IPS-18a (cell line): ENCODE results near the gene ACVR1.

Source experiments
- H3K27ac ChIP-seq: one replicate; pipeline ENCODE4 v1.5.1; 2013; ENCODE audit warnings: low read length
- H3K27me3 ChIP-seq: one replicate; pipeline ENCODE4 v1.6.1; 2013; ENCODE audit warnings: mild to moderate bottlenecking, low read length; ENCODE audit not compliant: control insufficient read depth, insufficient read depth
- H3K36me3 ChIP-seq: one replicate; pipeline ENCODE4 v1.6.1; 2013; ENCODE audit warnings: low read depth, low read length; ENCODE audit not compliant: control insufficient read depth
- H3K4me1 ChIP-seq: one replicate; pipeline ENCODE4 v1.6.1; 2013; ENCODE audit warnings: low read depth, low read length; ENCODE audit not compliant: control insufficient read depth
- H3K4me3 ChIP-seq: one replicate; pipeline ENCODE4 v1.5.1; 2013; ENCODE audit warnings: low read length
- H3K9ac ChIP-seq: one replicate; pipeline ENCODE4 v1.6.1; 2013; ENCODE audit warnings: mild to moderate bottlenecking, low read length, moderate library complexity
- H3K9me3 ChIP-seq: one replicate; pipeline ENCODE4 v1.6.1; 2013; ENCODE audit warnings: low read depth, low read length; ENCODE audit not compliant: control insufficient read depth

Gene ACVR1

GRCh38 chr2:157845081-157845480 is 31.0 kb downstream of the ACVR1 start:
- no peaks in the 10 kb centered on the region for H3K36me3 ChIP-seq
- peaks cover 20% of the 10 kb centered on the region for H3K4me1 ChIP-seq
- H3K9me3 ChIP-seq, result no peaks in the 10 kb centered on the region
- no peak overlapping the region for H3K4me3 ChIP-seq
- H3K9ac ChIP-seq, result no peak overlapping the region
- no peaks in the 10 kb centered on the region for H3K27me3 ChIP-seq
- H3K27ac ChIP-seq, result no peak overlapping the region

- Histone ChIP-seq H3K27me3 (no peaks in the 10 kb centered on the region), H3K36me3 (no peaks in the 10 kb centered on the region), H3K9me3 (no peaks in the 10 kb centered on the region), H3K4me1 (peaks cover 31% of the 10 kb centered on the region), H3K27ac (no peak overlapping the region), H3K9ac (no peak overlapping the region), H3K4me3 (no peak overlapping the region)
Observed at GRCh38 chr2:157843935-157844334, 32.2 kb downstream of the ACVR1 start.

GRCh38 chr2:157843081-157843480 is 33.0 kb downstream of the ACVR1 start:
- Histone ChIP-seq H3K27me3 (no peaks in the 10 kb centered on the region), H3K4me3 (no peak overlapping the region), H3K27ac (no peak overlapping the region), H3K9ac (no peak overlapping the region), H3K4me1 (peaks cover 36% of the 10 kb centered on the region), H3K36me3 (no peaks in the 10 kb centered on the region), H3K9me3 (no peaks in the 10 kb centered on the region)

- Histone ChIP-seq H3K27ac (no peak overlapping the region), H3K4me1 (peaks cover 43% of the 10 kb centered on the region), H3K9ac (no peak overlapping the region)
Observed at GRCh38 chr2:157842106-157842879, 33.8 kb downstream of the ACVR1 start.

GRCh38 chr2:157841485-157841884 is 34.6 kb downstream of the ACVR1 start:
- Histone ChIP-seq H3K4me1 (peaks cover 50% of the 10 kb centered on the region), H3K27ac (no peak overlapping the region), H3K27me3 (no peaks in the 10 kb centered on the region), H3K9ac (no peak overlapping the region), H3K36me3 (no peaks in the 10 kb centered on the region), H3K4me3 (no peak overlapping the region), H3K9me3 (no peaks in the 10 kb centered on the region)

More at GRCh38 chr2:157842106-157842879, 33.8 kb downstream of the ACVR1 start:
- Histone ChIP-seq H3K27me3 (no peaks in the 10 kb centered on the region), H3K9me3 (no peaks in the 10 kb centered on the region), H3K4me3 (no peak overlapping the region), H3K36me3 (no peaks in the 10 kb centered on the region)

- no peak overlapping the region for H3K4me3 ChIP-seq
- H3K27ac ChIP-seq, result no peak overlapping the region
- no peaks in the 10 kb centered on the region for H3K27me3 ChIP-seq
- H3K9me3 ChIP-seq, result no peaks in the 10 kb centered on the region
- H3K4me1 ChIP-seq, result peaks cover 59% of the 10 kb centered on the region
- no peaks in the 10 kb centered on the region for H3K36me3 ChIP-seq
- H3K9ac ChIP-seq, result no peak overlapping the region
Observed at GRCh38 chr2:157840568-157841156, 35.5 kb downstream of the ACVR1 start.

GRCh38 chr2:157839822-157840221 is 36.3 kb downstream of the ACVR1 start:
- H3K27ac ChIP-seq, result no peak overlapping the region
- no peaks in the 10 kb centered on the region for H3K36me3 ChIP-seq
- H3K9ac ChIP-seq, result no peak overlapping the region
- peak overlapping the region; percentile 31 for H3K4me3 ChIP-seq
- no peaks in the 10 kb centered on the region for H3K9me3 ChIP-seq
- H3K27me3 ChIP-seq, result no peaks in the 10 kb centered on the region
- H3K4me1 ChIP-seq, result peaks cover 56% of the 10 kb centered on the region

- Histone ChIP-seq H3K36me3 (no peaks in the 10 kb centered on the region), H3K4me3 (peak overlapping the region; percentile 31), H3K27me3 (no peaks in the 10 kb centered on the region), H3K9ac (no peak overlapping the region), H3K4me1 (peaks cover 56% of the 10 kb centered on the region), H3K27ac (no peak overlapping the region), H3K9me3 (no peaks in the 10 kb centered on the region)
Observed at GRCh38 chr2:157839162-157839801, 36.8 kb downstream of the ACVR1 start.

GRCh38 chr2:157838442-157839161 is 37.5 kb downstream of the ACVR1 start:
- H3K4me3 ChIP-seq, result no peak overlapping the region
- H3K27ac ChIP-seq, result no peak overlapping the region
- H3K27me3 ChIP-seq, result no peaks in the 10 kb centered on the region
- H3K36me3 ChIP-seq, result no peaks in the 10 kb centered on the region
- peaks cover 56% of the 10 kb centered on the region for H3K4me1 ChIP-seq
- no peak overlapping the region for H3K9ac ChIP-seq
- H3K9me3 ChIP-seq, result no peaks in the 10 kb centered on the region

GRCh38 chr2:157837851-157838441 is 38.2 kb downstream of the ACVR1 start:
- H3K4me3 ChIP-seq, result no peak overlapping the region
- H3K27me3 ChIP-seq, result no peaks in the 10 kb centered on the region
- H3K27ac ChIP-seq, result no peak overlapping the region
- H3K4me1 ChIP-seq, result peaks cover 58% of the 10 kb centered on the region
- H3K9me3 ChIP-seq, result no peaks in the 10 kb centered on the region
- H3K9ac ChIP-seq, result no peak overlapping the region
- no peaks in the 10 kb centered on the region for H3K36me3 ChIP-seq

GRCh38 chr2:157836531-157836930 is 39.6 kb downstream of the ACVR1 start:
- no peaks in the 10 kb centered on the region for H3K36me3 ChIP-seq
- H3K4me1 ChIP-seq, result peaks cover 64% of the 10 kb centered on the region
- H3K9me3 ChIP-seq, result no peaks in the 10 kb centered on the region
- H3K4me3 ChIP-seq, result no peak overlapping the region
- H3K9ac ChIP-seq, result no peak overlapping the region
- no peaks in the 10 kb centered on the region for H3K27me3 ChIP-seq
- H3K27ac ChIP-seq, result no peak overlapping the region
